A673 (cell line): Measurements from ENCODE around the gene MIEN1. TPM values are rescaled to one million over a fixed set of nuclear protein-coding genes. Genes with fewer than 3 reads are reported as not detected.

Experiments used
- BruUV-seq: library from RNA; stranded (reverse); fragments of 400-500 nt; replicated peaks from 2 replicates; lab custom pipeline; 2021; lab: Mats Ljungman, UMichigan
- CTCF ChIA-PET: fragments of 300-600 bp; sonication (Branson Sonifier 250); formaldehyde crosslinking; loops from one replicate; lab custom pipeline; 2022; ENCODE audit warnings: antibody characterized with exemption; lab: Charles Lee
- POLR2A ChIA-PET: fragments of 300-600 bp; sonication (Branson Sonifier 250); formaldehyde crosslinking; loops from one replicate; lab custom pipeline; 2022; ENCODE audit warnings: antibody characterized with exemption; ENCODE audit not compliant: low non-redundant PET; lab: Charles Lee
- DNase-seq: peaks from one replicate; pipeline ENCODE4 v3.0.0-alpha.2; 2015; ENCODE audit warnings: low spot score
- H3K27ac ChIP-seq: fragments of 200-600 bp; sonication (generic); 2 replicates; pipeline ENCODE4 v1.5.1; 2016; ENCODE audit warnings: mixed run types, low read depth, mild to moderate bottlenecking, mixed read lengths, antibody characterized with exemption, low read length; ENCODE audit not compliant: poor library complexity, severe bottlenecking
- H3K27me3 ChIP-seq: fragments of 200-600 bp; sonication (generic); replicated peaks from 2 replicates; pipeline ENCODE4 v1.6.1; 2017; ENCODE audit warnings: mixed run types, low read depth, mild to moderate bottlenecking, mixed read lengths, antibody characterized with exemption, low read length; ENCODE audit not compliant: insufficient read depth, poor library complexity
- H3K36me3 ChIP-seq: fragments of 200-600 bp; sonication (generic); 2 replicates; pipeline ENCODE4 v1.6.1; 2016; ENCODE audit warnings: mixed run types, mild to moderate bottlenecking, mixed read lengths, antibody characterized with exemption, low read length; ENCODE audit not compliant: insufficient read depth, poor library complexity, severe bottlenecking
- H3K4me1 ChIP-seq: fragments of 200-600 bp; sonication (generic); 2 replicates; pipeline ENCODE4 v1.6.1; 2017; ENCODE audit warnings: mixed run types, mild to moderate bottlenecking, mixed read lengths, antibody characterized with exemption, low read length; ENCODE audit not compliant: insufficient read depth, poor library complexity, severe bottlenecking
- H3K4me3 ChIP-seq: fragments of 200-600 bp; sonication (generic); 2 replicates; pipeline ENCODE4 v1.5.1; 2016; ENCODE audit warnings: low read depth, mixed run types, mild to moderate bottlenecking, mixed read lengths, low read length; ENCODE audit not compliant: poor library complexity, severe bottlenecking
- H3K9me3 ChIP-seq: fragments of 200-600 bp; sonication (generic); 2 replicates; pipeline ENCODE4 v1.6.1; 2016; ENCODE audit warnings: mixed run types, low read depth, mild to moderate bottlenecking, mixed read lengths, antibody characterized with exemption, low read length; ENCODE audit not compliant: poor library complexity, severe bottlenecking
- CTCF ChIP-seq: fragments of 300-800, 200-600 bp; sonication (generic); conservative IDR thresholded peaks from 2 replicates; pipeline ENCODE4 v1.5.1; 2017; ENCODE audit warnings: low read depth, mild to moderate bottlenecking, antibody characterized with exemption, low read length, moderate library complexity, mixed read lengths
- EZH2 ChIP-seq: fragments of 200-600 bp; sonication (generic); IDR thresholded peaks from 2 replicates; pipeline ENCODE4 v1.6.1; 2017; ENCODE audit warnings: borderline replicate concordance, low read depth, mild to moderate bottlenecking, mixed read lengths, antibody characterized with exemption, low read length; ENCODE audit not compliant: poor library complexity, severe bottlenecking
- intact Hi-C: fragments of 100-400 bp; cut with micrococcal nuclease; formaldehyde crosslinking; loops from one replicate; pipeline ENCODE4 v1.10.0; 2022; ENCODE audit not compliant: unreplicated experiment
- total RNA-seq: library from RNA; stranded (reverse); gene quantifications from 2 replicates; pipeline ENCODE4 v1.2.3, GENCODE V29; 2021

MIEN1 gene
- total RNA-seq, 1 experiment from 2014 or later: 30.5 TPM

GRCh38 chr17:39736319-39737165 is 6.2 kb upstream of the MIEN1 start:
- intact Hi-C loops: no loop called here
- POLR2A ChIA-PET: no interaction called here
- TF ChIP-seq EZH2: no peak
- no peak for TF ChIP-seq CTCF

GRCh38 chr17:39735882-39736281 is 5.5 kb upstream of the MIEN1 start:
- H3K4me3 ChIP-seq: no peak overlapping the region
- no TSS peak for BruUV-seq
- no peaks in the 10 kb centered on the region for H3K36me3 ChIP-seq
- H3K9me3 ChIP-seq: no peaks in the 10 kb centered on the region
- ChIA-PET POLR2A (no interaction called here), CTCF (no interaction called here)
- H3K27me3 ChIP-seq: no peaks in the 10 kb centered on the region
- no peaks in the 10 kb centered on the region for H3K4me1 ChIP-seq
- TF ChIP-seq CTCF (no peak), EZH2 (no peak)
- H3K27ac ChIP-seq: no peak overlapping the region
- intact Hi-C loops: no loop called here
- DNase-seq: no peak

More at GRCh38 chr17:39736319-39737165, 6.2 kb upstream of the MIEN1 start:
- no peaks in the 10 kb centered on the region for H3K27me3 ChIP-seq
- no peak overlapping the region for H3K27ac ChIP-seq
- no peak overlapping the region for H3K4me3 ChIP-seq
- no peaks in the 10 kb centered on the region for H3K4me1 ChIP-seq
- DNase-seq: no peak
- BruUV-seq: no TSS peak
- CTCF ChIA-PET: no interaction called here
- H3K36me3 ChIP-seq: no peaks in the 10 kb centered on the region
- H3K9me3 ChIP-seq: no peaks in the 10 kb centered on the region

GRCh38 chr17:39732586-39732985 is 2.3 kb upstream of the MIEN1 start:
- no peaks in the 10 kb centered on the region for H3K9me3 ChIP-seq
- H3K4me3 ChIP-seq: no peak overlapping the region
- DNase-seq: no peak
- no peaks in the 10 kb centered on the region for H3K36me3 ChIP-seq
- intact Hi-C loops: no loop called here
- H3K27ac ChIP-seq: no peak overlapping the region
- ChIA-PET POLR2A (no interaction called here), CTCF (interaction anchor here (0.7 kb wide), 1 partner anchor 187 kb away, joined by 3 read pairs; no protein-coding TSS in a partner anchor)
- H3K27me3 ChIP-seq: no peaks in the 10 kb centered on the region
- no peaks in the 10 kb centered on the region for H3K4me1 ChIP-seq
- TF ChIP-seq EZH2 (no peak), CTCF (no peak)
- no TSS peak for BruUV-seq
